HG03045 (cell line): Measurements from ENCODE around the gene CHKA.

Experiments
- ATAC-seq: cut with Tn5 transposase; IDR thresholded peaks from one replicate; pipeline ENCODE4 v1.9.1; 2021; ENCODE audit warnings: mild to moderate bottlenecking, moderate library complexity; ENCODE audit not compliant: unreplicated experiment

Gene CHKA

DNA sequence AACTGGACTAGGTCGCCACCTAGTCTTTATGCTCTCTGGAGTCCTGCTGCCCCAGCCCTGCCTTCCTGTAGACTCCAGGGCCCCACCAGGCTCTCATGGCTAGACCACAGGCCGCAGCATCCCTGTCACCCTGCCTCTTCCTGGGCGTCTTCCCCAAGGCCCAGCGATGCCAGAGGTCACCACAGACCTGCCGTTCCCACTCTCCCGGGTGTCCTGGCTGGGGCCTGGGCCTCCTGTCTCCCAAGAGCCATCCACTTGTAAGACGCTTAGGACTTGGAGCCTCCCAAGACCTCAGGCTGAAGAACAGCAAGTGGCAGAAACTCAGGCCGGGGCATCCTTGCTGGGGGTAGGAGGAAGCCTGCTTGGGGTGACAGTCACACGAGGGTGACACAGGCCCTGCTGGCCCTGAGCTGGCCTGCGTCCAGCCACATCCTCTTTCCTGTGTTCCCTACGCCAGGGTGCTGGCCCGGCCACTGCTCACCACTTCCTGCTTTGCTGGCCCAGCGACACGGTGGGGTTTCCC, 84.4 kb downstream of the CHKA start:
- no peak for ATAC-seq

DNA sequence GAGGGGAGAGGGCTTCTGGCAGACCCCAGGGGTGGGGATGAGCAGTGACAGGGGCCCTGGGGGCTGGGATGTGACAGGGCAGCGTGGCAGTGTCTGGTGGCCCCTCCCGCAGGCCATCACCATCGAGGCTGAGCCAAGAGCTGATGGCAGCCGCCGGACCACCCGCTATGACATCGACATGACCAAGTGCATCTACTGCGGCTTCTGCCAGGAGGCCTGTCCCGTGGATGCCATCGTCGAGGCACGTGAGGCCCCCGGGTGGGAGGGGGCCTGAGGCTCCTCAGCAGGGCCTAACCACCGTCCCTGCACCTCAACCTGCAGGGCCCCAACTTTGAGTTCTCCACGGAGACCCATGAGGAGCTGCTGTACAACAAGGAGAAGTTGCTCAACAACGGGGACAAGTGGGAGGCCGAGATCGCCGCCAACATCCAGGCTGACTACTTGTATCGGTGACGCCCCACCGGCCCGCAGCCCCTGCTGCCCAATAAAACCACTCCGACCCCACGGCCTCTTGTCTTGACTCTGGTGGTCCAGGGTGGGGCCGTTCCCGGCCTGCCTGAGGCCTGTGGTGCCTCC, 85.0 kb downstream of the CHKA start:
- no peak for ATAC-seq

- ATAC-seq, result no peak
Measured at GRCh38 chr11:68035266-68035876, 85.8 kb downstream of the CHKA start.

DNA sequence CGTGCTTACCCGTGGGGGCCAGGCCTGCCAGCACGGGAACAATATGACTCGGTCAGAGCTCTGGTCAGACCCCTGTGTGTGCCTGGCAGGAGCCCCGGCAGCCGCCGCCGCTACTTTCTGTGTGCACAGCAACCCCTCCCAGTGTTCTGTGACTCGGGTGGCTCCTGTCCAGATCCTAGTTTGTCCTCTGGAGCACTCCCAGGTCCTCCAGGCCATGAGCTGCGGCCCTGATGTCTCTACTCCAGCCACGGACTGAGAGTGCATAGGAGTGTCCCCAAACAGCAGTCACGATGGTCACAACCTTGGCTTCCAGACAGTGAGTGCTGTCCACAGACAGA, 87.5 kb downstream of the CHKA start:
- ATAC-seq, result no peak

- ATAC-seq, result no peak
Measured at GRCh38 chr11:68032997-68033707, 88.0 kb downstream of the CHKA start.

GRCh38 chr11:68032003-68032402, 89.2 kb downstream of the CHKA start:
- no peak for ATAC-seq

DNA sequence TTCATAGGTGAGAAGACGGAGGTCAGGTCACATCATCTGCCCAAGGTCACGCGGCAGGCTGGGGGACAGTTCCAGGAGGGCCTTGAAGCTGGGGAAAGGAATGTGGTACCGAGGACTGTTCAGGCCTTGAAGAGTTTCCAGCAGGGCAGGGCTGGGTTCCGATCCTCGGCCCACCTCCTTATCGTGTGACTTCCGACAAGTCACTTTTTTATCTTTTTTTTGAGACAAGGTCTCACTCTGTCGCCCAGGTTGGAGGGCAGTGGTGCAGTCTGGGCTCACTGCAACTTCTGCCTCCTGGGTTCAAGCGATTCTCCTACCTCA, 90.1 kb downstream of the CHKA start:
- no peak for ATAC-seq

GRCh38 chr11:68030318-68031143, 90.7 kb downstream of the CHKA start, which contains the start of gene NDUFS8:
Gene NDUFS8 (plus strand): TSS chr11:68030681. CDS start chr11:68032152, 1,471 bp downstream.
- peak; percentile 96 for ATAC-seq

DNA sequence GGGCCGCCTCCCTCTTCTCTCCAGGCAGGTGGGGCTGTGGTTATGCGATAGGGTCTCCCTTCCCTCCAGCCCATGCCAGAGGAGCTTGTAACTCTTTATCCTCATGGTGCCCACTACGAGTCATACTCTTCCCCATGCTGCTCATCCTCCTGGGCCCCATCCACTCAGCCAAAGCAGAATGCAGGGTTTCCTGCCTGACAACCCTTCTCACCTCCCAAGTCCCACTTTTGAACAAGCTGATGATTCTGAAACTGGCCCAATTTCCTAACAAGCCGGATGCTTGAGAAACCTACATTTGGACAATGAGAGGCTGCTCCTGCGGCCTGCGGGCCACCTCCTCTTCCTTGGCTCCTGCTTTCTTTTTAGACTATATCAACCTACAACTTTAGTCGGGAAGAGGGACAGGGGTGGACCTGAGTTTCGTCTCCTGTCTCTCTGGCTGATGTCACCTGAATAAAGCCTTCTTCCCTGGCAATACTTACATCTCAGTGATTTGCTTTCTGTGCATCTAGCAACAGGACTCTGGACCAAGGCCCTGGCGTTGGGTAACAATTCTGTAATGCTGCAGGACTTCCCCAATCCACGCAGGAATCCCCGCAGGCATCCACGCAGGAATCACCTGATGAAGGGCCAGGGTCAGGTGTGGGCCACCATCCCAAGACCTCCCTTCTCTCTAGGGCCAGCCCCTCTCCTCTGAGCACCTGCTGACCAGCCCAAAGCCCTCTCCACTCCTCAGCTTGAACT, 92.2 kb downstream of the CHKA start:
- no peak for ATAC-seq

DNA sequence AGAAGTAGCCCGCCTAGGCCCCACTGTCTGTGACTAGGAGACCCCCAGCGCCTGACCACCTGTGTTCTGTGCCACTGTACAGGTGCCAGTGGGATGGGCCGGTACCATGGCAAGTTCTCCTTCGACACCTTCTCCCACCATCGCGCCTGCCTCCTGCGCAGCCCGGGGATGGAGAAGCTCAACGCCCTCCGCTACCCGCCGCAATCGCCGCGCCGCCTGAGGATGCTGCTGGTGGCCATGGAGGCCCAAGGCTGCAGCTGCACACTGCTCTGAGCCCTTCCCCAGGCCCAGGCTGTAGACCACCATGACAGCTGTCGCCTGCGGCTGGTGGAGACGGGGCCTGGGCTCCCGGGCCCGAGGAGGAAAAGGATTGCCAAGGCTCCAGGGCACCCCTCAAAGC, 93.5 kb downstream of the CHKA start:
- no peak for ATAC-seq

- no peak for ATAC-seq
Measured at GRCh38 chr11:68026391-68027105, 94.6 kb downstream of the CHKA start.

DNA sequence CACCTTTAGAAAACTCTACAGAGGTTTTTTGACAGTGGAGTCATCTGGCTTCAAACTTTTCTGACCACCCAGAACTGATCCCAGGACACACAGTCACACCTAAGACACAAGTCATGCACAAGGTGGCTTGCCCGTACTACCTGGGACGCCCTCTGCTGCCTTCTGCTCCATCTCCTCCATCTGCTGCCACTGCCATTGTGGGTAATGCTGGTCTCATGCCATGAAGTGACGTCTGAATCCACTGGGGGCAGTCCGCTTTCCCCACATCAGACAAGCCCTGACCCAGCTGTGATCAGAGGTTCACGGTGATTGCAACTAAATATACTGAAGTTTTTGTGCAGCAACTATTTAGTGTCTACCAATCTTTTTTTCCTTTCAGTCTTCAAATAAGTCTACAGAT, 96.1 kb downstream of the CHKA start:
- ATAC-seq, result no peak

GRCh38 chr11:68024508-68024907, 96.7 kb downstream of the CHKA start:
- ATAC-seq, result no peak

- no peak for ATAC-seq
Measured at GRCh38 chr11:68022531-68022930, 98.7 kb downstream of the CHKA start.

DNA sequence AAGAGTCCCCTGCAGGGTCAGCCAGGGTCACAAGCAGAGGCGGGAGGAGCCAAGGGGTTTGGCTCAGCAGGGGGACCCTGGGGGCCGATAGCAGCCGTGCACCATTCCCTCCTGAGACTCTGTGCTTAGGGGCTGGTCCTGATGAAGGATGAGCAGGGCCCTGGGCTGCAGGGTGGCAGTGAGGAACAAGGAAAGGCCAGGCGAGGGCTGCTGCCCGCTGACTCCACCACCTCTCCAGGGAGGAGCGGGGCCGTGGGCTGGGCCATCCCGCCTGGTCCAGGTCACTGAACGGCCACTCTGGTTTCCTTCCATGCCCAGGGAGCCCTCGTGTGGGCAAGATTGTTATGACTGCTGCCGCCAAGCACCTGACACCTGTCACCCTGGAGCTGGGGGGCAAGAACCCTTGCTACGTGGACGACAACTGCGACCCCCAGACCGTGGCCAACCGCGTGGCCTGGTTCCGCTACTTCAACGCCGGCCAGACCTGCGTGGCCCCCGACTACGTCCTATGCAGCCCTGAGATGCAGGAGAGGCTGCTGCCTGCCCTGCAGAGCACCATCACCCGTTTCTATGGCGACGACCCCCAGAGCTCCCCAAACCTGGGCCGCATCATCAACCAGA, 99.9 kb downstream of the CHKA start:
- ATAC-seq, result no peak

DNA sequence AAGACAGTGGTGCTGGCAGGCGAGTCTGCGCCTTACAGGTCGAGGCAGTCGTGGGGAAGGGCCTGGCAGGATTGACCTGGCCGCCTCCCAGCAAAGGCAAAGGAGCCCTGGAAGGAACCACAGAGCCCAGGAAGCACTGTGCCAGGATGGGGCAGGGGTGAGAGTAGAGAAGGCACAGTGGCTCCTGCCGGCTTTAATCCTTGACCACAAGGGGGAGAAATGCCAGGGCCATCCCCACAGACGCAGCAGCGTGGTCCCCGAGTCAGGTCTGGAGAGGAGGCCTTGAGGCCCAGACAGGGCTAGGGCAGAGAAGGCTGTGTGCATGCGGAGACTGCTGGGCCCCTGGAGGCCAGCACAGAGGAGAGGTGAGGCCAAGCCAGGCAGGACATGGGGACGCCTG, 100.6 kb downstream of the CHKA start:
- ATAC-seq, result no peak

DNA sequence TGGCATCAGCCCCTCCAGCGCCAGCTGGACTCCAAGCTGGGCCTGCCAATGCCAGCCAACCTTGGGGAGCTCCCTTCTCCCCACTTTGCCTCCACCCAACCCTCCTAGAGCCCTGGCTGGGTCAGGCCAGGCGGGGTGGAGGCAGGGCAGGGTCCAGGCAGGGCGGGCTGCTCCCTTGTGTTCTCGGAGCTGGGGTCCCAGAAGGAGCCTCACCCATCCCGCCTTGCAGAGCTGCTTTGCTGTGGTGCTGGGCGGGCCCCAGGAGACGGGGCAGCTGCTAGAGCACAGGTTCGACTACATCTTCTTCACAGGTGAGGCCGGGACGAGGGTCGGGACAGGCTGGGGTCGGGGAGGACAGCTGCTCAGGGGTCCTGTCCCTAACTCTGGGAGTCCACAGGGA, 101.7 kb downstream of the CHKA start:
- no peak for ATAC-seq

DNA sequence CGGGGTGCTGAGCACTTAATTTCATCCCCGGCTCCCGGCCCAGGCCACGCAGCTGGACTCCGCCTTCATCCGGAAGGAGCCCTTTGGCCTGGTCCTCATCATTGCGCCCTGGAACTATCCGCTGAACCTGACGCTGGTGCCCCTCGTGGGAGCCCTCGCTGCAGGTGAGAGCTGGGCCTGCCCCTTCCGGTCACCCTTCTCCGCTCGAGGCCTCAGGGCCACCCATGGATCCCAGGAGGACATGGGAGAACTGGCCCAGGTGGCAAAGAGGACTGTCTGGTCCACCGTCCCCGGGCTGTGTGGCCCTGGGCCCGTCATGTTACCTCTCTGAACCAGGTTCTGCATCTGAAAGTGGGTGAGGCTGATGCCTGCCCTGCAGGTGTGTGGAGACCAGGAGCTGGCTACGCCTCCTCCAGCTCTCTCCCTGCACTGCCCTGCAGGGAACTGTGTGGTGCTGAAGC, 102.4 kb downstream of the CHKA start:
- ATAC-seq, result no peak

DNA sequence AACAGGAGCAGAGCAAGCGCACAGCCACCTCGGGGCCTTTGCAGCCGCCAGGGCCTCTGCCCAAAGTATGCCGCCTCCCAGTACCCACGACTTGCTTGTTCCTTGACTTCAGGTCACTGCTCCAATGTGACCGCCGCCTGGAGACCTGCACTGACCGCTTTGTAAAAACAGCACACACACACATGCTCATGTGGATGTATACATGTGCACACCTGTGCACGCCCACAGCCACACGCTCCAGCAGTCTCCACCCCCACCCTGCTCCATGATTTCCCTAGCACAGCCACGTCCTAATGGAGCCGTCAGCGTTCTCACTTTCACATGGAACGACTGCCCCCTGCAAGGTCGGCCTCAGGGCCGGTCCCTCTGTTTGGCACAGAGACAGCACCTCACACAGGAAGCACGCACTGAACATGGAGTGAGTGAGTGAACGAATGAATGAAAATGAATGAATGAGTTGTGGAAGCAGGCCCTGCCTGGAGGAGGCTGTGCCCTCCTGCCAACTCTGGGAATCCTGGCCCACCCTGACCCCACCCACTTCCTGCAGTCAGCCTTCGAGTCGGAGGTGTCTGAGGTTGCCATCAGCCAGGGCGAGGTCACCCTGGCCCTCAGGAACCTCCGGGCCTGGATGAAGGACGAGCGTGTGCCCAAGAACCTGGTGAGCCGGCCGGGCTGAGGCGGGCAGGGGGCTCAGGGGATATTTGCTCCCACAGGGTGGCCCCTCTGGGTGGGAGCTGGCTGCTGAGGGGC, 103.0 kb downstream of the CHKA start:
- no peak for ATAC-seq
